ENCODE measurements around the gene LTBP3. TPM values are rescaled to one million over a fixed set of nuclear protein-coding genes. Genes with fewer than 3 reads are reported as not detected.
"Not testable (repeated sequence)": the region's sequence is repeated elsewhere in the genome, so short reads cannot be mapped to it uniquely, and the experiment has no call there.

Gene LTBP3
- total and polyA plus RNA-seq, 3 experiments from 2014 or later = 17.9 to 35.4 (median 33.2) TPM

DNA sequence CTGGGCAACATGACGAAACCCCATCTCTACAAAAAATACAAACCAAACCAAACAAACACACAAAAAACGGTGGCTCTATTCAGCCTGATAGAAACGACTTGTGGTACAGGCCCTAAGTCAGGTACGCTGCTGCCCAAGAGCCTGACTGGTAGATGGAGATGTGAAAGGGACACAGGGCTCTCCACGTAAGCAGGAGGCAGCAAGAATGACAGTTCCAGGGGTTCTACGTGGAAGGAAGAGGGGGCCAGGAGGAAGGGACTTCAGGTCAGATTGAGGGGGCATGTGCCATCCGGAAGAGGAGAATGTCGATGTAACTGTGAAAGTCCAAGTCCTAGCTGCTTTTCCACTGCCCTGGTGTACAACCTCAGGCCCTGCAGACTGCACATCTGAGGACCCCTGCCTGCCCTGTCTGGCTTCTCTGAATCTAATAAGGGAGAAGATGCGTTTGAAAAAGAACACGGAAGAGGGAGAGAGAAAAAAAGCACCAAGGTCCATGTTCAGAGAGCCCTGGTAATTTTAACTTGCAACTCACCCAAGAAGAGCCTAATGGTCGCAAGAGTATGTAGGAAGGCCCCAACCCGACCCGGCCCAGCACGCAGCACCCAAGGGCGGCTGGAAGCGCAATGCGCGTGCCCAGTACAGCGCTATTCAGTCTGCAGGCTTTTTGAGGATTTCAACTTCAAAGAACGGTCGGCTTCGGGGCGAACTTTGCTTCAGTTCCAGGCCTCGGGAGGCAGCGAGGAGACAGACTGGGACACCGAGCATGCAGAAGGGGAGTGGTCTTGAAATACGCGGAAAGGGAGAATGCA, 11.2 kb upstream of the LTBP3 start:
- Mint-ChIP-seq H3K4me3 (peak overlapping the region; percentile 98 to 99 (median 99)), H3K27ac (peak overlapping the region; percentile 96 to 100 (median 100)), H3K9me3 (no peaks in the 10 kb centered on the region), H3K4me1 (peaks cover 67 to 85% (median 82%) of the 10 kb centered on the region in 3 donors), H3K36me3 (peaks cover 0 to 30% (median 2%) of the 10 kb centered on the region in 3 donors), H3K27me3 (peaks cover 0 to 1% of the 10 kb centered on the region in 2 donors)
- no peaks in the 10 kb centered on the region for H3K9me3 ChIP-seq (ENCODE audit: low read length)
- peak overlapping the region; percentile 95 for H3K4me3 ChIP-seq (ENCODE audit: low read length)
- DNase-seq = no peak
- peak overlapping the region; percentile 96 for H3K27ac ChIP-seq (ENCODE audit: low read depth, low read length)
- H3K4me1 ChIP-seq (ENCODE audit: insufficient read depth, low read length) = peaks cover 80% of the 10 kb centered on the region
- POLR2A ChIA-PET = interaction anchor here (0.6 to 4.3 kb wide), 10 partner anchors 9 to 290 kb away, joined by 3 to 34 read pairs (median 4); partner anchors contain the start of genes MALAT1, MAP3K11, MUS81 and PCNX3
- CTCF ChIA-PET = interaction anchor here (1.0 to 5.5 kb wide), 4 partner anchors 12 to 28 kb away, joined by 4 to 78 read pairs (median 40); no protein-coding TSS in a partner anchor
- H3K36me3 ChIP-seq (ENCODE audit: insufficient read depth, low read length) = no peaks in the 10 kb centered on the region
- H3K27me3 ChIP-seq (ENCODE audit: insufficient read depth, low read length, poor library complexity, severe bottlenecking) = no peaks in the 10 kb centered on the region

DNA sequence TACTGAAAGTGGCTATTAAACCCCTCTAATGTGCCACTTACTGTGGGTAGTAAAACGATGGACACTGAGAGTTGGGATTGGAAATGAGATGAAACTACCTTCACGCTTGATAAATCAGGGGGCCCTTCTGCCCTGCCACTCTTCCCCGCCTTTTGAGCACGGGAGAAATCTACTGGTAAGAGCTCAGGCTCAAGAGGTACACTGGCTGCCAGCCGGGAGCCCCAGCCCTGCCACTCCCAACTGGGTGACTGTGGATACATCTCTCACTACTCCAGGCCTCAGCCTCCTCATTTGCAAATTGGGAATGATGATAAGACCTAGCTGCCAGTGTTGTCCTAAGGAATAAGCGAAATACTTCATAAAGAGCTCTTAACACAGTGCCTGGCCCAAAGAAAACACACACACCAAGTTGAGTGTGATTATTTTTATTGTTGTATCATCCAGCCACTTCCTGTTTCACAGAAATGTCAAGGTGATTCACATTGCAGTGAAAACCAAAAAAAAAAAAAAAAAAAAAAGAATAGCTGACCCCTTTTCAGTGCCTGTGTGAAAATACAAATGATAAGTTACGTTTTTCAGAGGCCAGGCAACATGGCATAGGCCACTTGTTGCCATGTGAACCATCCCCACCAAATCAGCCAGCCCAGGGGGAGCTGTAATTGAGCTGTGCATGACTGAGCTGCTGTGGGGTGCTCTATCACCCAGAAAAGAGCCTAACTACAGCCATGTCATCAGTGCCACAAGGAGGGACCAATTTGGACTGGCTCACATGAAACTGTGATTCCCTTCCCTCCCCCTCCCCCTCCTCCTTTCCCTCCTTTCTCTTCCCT, 7.7 kb upstream of the LTBP3 start:
- H3K4me3 ChIP-seq (ENCODE audit: low read length) = peak overlapping the region; percentile 49
- peaks cover 0 to 22% (median 2%) of the 10 kb centered on the region in 3 donors for H3K36me3 Mint-ChIP-seq
- H3K9me3 ChIP-seq (ENCODE audit: low read length) = no peaks in the 10 kb centered on the region
- no peaks in the 10 kb centered on the region for H3K9me3 Mint-ChIP-seq
- H3K27me3 Mint-ChIP-seq = peaks cover 0 to 1% of the 10 kb centered on the region in 2 donors
- peak overlapping the region; percentile 95 to 100 (median 97) for H3K27ac Mint-ChIP-seq
- peak overlapping the region; percentile 77 for H3K27ac ChIP-seq (ENCODE audit: low read depth, low read length)
- ChIA-PET POLR2A (interaction anchor here (0.6 to 2.1 kb wide), 25 partner anchors 11 to 1079 kb away, joined by 3 to 17 read pairs (median 4); partner anchors contain the start of genes EHBP1L1 and MAP3K11), CTCF (interaction anchor here (0.6 to 3.9 kb wide), 12 partner anchors 9 to 144 kb away, joined by 3 to 35 read pairs (median 3); partner anchors contain the start of gene PCNX3)
- peaks cover 64% of the 10 kb centered on the region for H3K4me1 ChIP-seq (ENCODE audit: insufficient read depth, low read length)
- H3K4me3 Mint-ChIP-seq = peak overlapping the region; percentile 62 to 86 (median 81)
- no peaks in the 10 kb centered on the region for H3K36me3 ChIP-seq (ENCODE audit: insufficient read depth, low read length)
- H3K4me1 Mint-ChIP-seq = peaks cover 50 to 68% (median 53%) of the 10 kb centered on the region in 3 donors
- DNase-seq = peak in 4 of 5 donors; percentile 56 to 83 (median 58)
- no peaks in the 10 kb centered on the region for H3K27me3 ChIP-seq (ENCODE audit: insufficient read depth, low read length, poor library complexity, severe bottlenecking)

DNA sequence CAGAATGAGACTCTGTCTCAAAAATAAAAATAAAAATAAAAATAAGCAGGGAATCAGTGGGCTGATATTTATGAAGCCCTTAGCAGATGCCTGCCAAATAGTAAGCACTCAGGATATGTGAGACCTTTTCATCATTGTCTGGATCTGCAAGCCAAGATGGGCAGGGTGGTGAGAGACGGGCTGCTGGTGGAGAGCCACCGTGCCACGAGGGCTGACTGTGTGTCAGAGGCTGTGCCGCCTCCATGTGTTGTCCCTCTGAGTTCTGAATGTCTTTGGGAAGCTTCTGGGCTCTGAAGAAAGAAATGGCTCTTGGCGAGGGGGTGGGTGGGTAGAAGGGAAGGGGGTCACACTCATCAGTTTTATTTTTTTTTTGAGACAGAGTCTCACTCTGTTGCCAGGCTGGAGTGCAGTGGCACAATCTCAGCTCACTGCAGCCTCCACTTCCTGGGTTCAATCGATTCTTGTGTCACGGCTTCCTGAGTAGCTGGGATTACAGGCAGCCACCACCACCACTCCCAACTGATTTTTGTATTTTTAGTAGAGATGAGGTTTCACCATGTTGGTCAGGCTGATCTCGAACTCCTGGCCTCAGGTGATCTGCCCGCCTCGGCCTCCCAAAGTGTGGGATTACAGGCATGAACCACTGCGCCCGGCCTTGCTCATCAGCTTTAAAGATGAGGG, 6.9 kb upstream of the LTBP3 start:
- H3K9me3 ChIP-seq (ENCODE audit: low read length) = not testable (repeated sequence)
- CTCF ChIA-PET = interaction anchor here (0.8 to 3.9 kb wide), 10 partner anchors 8 to 50 kb away, joined by 3 to 35 read pairs (median 4); partner anchors contain the start of gene PCNX3
- peak overlapping the region; percentile 73 to 86 (median 84) for H3K4me3 Mint-ChIP-seq

DNA sequence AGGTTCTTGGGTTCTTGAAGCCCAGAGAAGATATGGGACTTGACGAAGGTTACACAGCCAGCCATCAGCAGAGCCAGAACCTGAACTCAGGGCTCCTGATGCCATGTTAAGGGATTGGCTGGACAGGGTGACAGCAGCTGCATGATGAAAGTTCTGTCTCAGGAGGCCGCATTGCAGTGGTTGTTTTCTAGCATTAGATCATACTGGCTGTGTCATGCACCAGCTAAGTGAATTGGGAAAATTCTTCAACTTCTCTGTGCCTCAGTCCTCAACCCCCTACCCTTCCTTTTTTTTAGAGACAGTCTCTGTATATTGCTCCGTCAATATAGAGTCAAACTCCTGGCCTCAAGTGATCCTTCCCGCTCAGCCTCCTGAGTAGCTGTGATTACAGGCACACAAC, 5.4 kb upstream of the LTBP3 start:
- Histone ChIP-seq H3K27me3 (ENCODE audit: insufficient read depth, low read length, poor library complexity, severe bottlenecking) (no peaks in the 10 kb centered on the region), H3K4me3 (ENCODE audit: low read length) (no peak overlapping the region), H3K4me1 (ENCODE audit: insufficient read depth, low read length) (peaks cover 73% of the 10 kb centered on the region), H3K27ac (ENCODE audit: low read depth, low read length) (no peak overlapping the region), H3K36me3 (ENCODE audit: insufficient read depth, low read length) (no peaks in the 10 kb centered on the region), H3K9me3 (ENCODE audit: low read length) (no peaks in the 10 kb centered on the region)
- DNase-seq = no peak
- Mint-ChIP-seq H3K4me1 (peaks cover 36 to 65% (median 43%) of the 10 kb centered on the region in 3 donors), H3K27ac (peak overlapping the region in 7 of 8 donors; percentile 58 to 94 (median 80)), H3K36me3 (peaks cover 0 to 6% (median 0%) of the 10 kb centered on the region in 3 donors), H3K9me3 (no peaks in the 10 kb centered on the region), H3K27me3 (peaks cover 0 to 1% of the 10 kb centered on the region in 2 donors), H3K4me3 (peak overlapping the region in 2 of 7 donors; percentile 18 to 69)
- CTCF ChIA-PET = interaction anchor here (3.9 kb wide), 1 partner anchor 23 kb away, joined by 35 read pairs; no protein-coding TSS in a partner anchor
- POLR2A ChIA-PET = interaction anchor here (0.7 kb wide), 1 partner anchor 64 kb away, joined by 9 read pairs; no protein-coding TSS in a partner anchor

More for the DNA sequence above, 6.9 kb upstream of the LTBP3 start:
- not testable (repeated sequence) for H3K9me3 Mint-ChIP-seq; H3K27me3 Mint-ChIP-seq; H3K27me3 ChIP-seq (ENCODE audit: insufficient read depth, low read length, poor library complexity, severe bottlenecking); H3K36me3 ChIP-seq (ENCODE audit: insufficient read depth, low read length)
- H3K4me3 ChIP-seq (ENCODE audit: low read length) = peak overlapping the region; percentile 49
- POLR2A ChIA-PET = interaction anchor here (0.6 to 2.1 kb wide), 9 partner anchors 12 to 915 kb away, joined by 3 to 12 read pairs (median 5); partner anchors contain the start of genes DPP3, EHBP1L1 and MAP3K11
- H3K36me3 Mint-ChIP-seq = peaks cover 0 to 17% (median 2%) of the 10 kb centered on the region in 3 donors
- H3K27ac Mint-ChIP-seq = peak overlapping the region; percentile 95 to 100 (median 97)
- H3K27ac ChIP-seq (ENCODE audit: low read depth, low read length) = peak overlapping the region; percentile 77
- peak in 1 of 5 donors; percentile 48 for DNase-seq
- peaks cover 48 to 69% (median 50%) of the 10 kb centered on the region in 3 donors for H3K4me1 Mint-ChIP-seq
- H3K4me1 ChIP-seq (ENCODE audit: insufficient read depth, low read length) = peaks cover 70% of the 10 kb centered on the region

GRCh38 chr11:65562788-65563187, 4.6 kb upstream of the LTBP3 start:
- Histone ChIP-seq H3K27ac (ENCODE audit: low read depth, low read length) (no peak overlapping the region), H3K4me3 (ENCODE audit: low read length) (no peak overlapping the region), H3K36me3 (ENCODE audit: insufficient read depth, low read length) (no peaks in the 10 kb centered on the region), H3K9me3 (ENCODE audit: low read length) (no peaks in the 10 kb centered on the region), H3K4me1 (ENCODE audit: insufficient read depth, low read length) (peaks cover 65% of the 10 kb centered on the region), H3K27me3 (ENCODE audit: insufficient read depth, low read length, poor library complexity, severe bottlenecking) (no peaks in the 10 kb centered on the region)
- Mint-ChIP-seq H3K9me3 (no peaks in the 10 kb centered on the region), H3K36me3 (peaks cover 0 to 1% (median 0%) of the 10 kb centered on the region in 3 donors), H3K4me1 (peaks cover 28 to 57% (median 38%) of the 10 kb centered on the region in 3 donors), H3K27me3 (peaks cover 0 to 1% of the 10 kb centered on the region in 2 donors), H3K27ac (peak overlapping the region in 1 of 8 donors; percentile 80), H3K4me3 (peak overlapping the region in 1 of 7 donors; percentile 58)
- DNase-seq = no peak
- POLR2A ChIA-PET = interaction anchor here (0.6 to 0.7 kb wide), 3 partner anchors 14 to 293 kb away, joined by 3 to 9 read pairs (median 6); no protein-coding TSS in a partner anchor
- CTCF ChIA-PET = interaction anchor here (0.9 to 4.6 kb wide), 4 partner anchors 11 to 25 kb away, joined by 3 to 36 read pairs (median 24); no protein-coding TSS in a partner anchor

DNA sequence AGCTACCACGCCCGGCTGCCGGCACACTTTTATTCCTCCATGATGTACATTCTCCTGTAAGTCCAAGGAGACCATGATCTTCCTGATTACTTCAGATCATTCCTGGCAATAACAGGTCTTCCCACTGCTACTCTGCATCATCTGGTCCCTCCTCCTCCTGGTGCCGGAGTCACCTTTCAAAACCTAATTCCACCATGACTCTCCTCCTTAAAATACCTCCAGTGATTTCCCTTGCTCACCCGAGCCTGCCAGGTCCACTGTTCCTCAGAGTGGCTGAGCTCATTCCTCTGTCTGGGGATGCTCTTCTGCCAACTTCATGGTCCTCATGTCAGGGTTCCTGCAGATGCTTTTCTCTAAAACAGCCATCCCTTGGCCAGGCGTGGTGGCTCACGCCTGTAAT, 3.9 kb upstream of the LTBP3 start:
- Mint-ChIP-seq H3K36me3 (peaks cover 0 to 1% (median 0%) of the 10 kb centered on the region in 3 donors), H3K4me3 (peak overlapping the region in 2 of 7 donors; percentile 23 to 73), H3K9me3 (no peaks in the 10 kb centered on the region), H3K27me3 (peaks cover 0 to 3% of the 10 kb centered on the region in 2 donors), H3K4me1 (peaks cover 33 to 60% (median 43%) of the 10 kb centered on the region in 3 donors), H3K27ac (peak overlapping the region in 5 of 8 donors; percentile 24 to 80 (median 32))
- CTCF ChIA-PET = interaction anchor here (0.7 to 4.6 kb wide), 4 partner anchors 10 to 216 kb away, joined by 3 to 36 read pairs (median 8); no protein-coding TSS in a partner anchor
- H3K9me3 ChIP-seq (ENCODE audit: low read length) = no peaks in the 10 kb centered on the region
- no peaks in the 10 kb centered on the region for H3K27me3 ChIP-seq (ENCODE audit: insufficient read depth, low read length, poor library complexity, severe bottlenecking)
- POLR2A ChIA-PET = interaction anchor here (0.6 to 1.1 kb wide), 3 partner anchors 8 to 293 kb away, joined by 3 to 6 read pairs (median 3); partner anchors contain the start of gene ZNRD2
- no peak overlapping the region for H3K4me3 ChIP-seq (ENCODE audit: low read length)
- no peak for DNase-seq
- peaks cover 61% of the 10 kb centered on the region for H3K4me1 ChIP-seq (ENCODE audit: insufficient read depth, low read length)
- no peak overlapping the region for H3K27ac ChIP-seq (ENCODE audit: low read depth, low read length)
- no peaks in the 10 kb centered on the region for H3K36me3 ChIP-seq (ENCODE audit: insufficient read depth, low read length)

All from CD8-positive, alpha-beta memory T cell (primary cell).